ENCODE data around the gene PRKAG2. TPM values are rescaled to one million over a fixed set of nuclear protein-coding genes. Genes with fewer than 3 reads are reported as not detected.
"Not testable (repeated sequence)": the region's sequence is repeated elsewhere in the genome, so short reads cannot be mapped to it uniquely, and the experiment has no call there.

The PRKAG2 gene
- polyA plus RNA-seq, 4 donors, result 6.1 to 38.1 (median 33.6) TPM

DNA sequence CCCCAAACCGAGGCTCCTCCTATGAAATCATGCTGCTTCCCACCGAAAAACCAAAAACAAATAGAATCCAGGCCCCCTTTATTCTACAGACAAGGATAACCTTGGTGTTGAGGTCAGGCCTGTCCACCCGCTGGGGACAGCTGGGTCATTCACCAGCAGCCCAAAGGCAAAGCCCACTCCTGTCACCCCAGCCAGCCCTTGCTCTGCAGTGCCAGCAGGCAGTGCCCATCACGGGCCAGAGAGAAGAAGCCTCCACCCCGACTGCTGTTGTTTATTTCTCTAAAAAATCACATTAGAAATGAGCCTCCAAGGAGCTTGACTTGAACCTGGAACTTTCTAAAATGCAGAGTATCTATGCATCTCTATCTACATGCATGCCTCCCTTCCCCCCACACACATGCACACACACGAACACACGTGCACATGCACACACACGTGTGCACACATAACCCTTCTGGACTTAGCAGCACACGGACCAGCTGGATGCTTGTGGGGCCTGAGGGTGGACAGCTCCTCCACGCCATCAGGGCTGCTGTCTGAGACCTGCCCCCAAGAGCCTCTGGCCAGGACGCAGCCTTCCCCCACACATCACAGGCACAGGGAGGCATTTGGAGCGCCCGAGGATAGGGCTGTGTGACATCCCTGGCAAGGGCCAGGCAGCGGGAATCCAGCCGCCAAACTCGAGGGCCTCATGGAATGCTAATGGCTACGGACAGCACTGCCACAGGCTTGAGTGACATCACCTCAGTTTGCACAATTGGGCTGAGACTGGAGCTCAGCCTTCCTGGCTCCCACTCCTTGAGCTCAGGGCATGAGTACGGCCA is 22.8 kb downstream of the PRKAG2 start:
- DNase-seq (ENCODE audit: low read depth in 4 of 4, low spot score in 3 of 4), result no peak

DNA sequence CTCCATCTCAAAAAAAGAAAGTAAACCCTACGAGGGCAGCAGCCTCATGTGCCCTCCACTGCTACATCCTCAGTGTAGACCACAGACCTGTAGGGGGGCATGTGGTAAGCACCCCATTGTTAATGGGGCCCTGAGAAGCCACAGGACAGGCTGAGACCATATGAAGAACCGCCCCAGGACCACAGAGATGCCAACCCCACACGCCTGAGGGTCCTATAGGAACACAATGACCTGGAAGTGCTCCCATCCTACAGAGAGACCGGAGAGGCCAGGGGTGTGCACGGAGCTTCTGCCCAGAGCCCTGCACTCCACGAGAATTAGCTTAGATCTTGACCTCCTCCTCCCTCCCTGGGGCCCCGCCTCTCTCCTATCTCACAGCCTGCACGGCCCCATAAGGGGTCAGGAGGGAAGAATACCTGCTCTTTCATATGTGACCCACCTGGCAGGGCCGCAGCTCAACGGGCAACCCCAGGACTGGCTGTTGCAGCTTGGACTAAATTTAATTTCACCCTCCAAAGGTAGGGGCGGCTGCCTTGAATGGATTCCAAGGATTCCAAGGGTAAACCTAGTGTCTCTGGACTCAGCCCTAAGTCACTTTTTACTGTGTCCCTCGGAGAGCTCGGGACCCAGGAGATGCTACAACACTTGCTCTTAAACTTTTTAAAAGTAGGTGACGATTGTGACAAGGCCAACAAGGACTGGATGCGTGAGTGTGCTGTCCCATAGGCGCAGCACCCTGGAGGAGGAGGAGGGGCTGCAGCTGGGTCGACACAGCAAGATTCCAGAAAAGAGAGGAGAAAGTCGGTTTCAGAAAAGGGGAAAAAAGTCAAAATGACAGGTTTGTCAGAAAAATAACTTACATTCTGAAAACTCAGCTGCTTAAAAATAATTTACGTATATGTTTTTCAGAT is 24.2 kb downstream of the PRKAG2 start:
- no peak for DNase-seq (ENCODE audit: low read depth in 4 of 4, low spot score in 3 of 4)

DNA sequence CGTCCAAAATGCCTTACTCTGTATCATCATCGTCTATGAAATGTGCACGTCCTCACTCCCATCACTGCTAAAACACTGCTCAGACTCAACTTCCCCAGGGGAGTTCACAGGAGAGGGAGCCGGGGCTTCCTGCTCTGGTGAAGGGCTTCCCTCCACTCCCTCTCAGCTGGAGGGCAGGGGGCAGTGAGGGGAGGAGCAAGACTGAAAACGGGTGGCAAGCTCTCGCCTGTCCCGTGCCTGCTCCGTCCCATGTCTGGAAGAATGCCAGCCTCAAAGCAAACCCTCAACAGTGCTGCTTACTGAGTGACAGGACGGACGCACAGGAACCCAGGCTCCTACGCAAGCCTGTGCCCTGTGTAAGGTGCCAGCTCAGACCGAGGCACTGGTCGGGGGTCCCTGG is 25.1 kb downstream of the PRKAG2 start:
- no peak for DNase-seq (ENCODE audit: low read depth in 4 of 4, low spot score in 3 of 4)

DNA sequence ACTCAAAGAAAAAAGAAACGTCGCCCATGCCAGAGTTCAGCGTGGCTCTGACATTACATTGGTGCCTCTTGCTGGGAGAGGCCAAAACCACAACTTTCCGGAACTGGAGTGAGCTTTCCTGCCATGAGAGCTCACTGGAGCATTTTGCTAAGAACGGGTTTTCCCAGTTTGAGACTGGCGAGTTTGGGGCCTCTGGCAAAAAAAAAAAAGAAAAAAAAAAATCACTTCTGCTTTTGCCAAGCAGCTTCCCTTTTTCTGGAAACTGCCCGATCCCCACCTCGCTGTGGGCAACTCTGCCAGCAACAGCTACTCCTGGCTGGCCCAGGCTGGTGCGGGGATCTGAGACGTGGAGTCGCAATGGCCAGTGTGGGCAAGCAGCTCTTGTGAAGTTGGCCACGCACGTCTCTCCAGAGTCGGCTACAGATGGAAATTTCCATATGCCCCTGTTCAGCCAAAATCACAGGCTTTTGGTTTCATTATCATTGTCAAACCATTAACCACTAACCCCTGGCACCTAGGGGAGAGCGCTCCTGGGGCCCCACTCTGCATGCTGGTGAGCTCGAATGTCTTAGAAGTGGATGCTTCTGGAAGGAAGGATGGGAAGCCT is 25.7 kb downstream of the PRKAG2 start:
- peak in 1 of 4 donors; percentile 27 for DNase-seq (ENCODE audit: low read depth in 4 of 4, low spot score in 3 of 4)

DNA sequence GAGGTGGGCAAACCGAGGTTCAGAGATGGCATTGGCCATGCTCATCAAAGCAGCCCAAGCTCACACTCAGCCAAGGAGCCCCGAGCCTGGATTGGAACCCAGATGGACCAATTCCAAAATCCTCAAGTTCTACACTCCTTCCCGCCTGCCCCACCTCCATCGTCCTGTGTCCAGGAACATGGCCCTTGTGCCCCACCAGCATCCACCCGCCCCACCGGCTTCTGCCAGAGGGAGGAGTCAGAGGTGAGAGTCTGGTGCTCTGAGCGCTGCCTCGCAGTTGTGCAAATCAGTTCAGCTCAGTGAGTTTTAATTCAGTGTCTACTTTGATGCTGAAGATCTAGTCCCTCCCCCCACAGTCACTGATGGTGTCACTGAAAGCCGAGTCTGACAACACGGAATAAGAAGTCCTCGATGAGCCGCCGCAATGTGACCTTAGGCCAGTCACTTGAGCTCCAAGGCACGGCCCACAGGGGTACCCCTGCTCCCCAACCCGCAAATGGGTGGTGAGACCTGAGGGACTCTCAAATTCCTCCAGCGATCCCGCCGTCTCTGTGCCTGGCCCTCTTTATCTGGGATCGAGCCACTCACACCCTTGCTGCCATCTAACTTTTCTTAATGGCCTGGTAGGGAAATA is 26.3 kb downstream of the PRKAG2 start:
- DNase-seq (ENCODE audit: low read depth in 4 of 4, low spot score in 3 of 4), result no peak

DNA sequence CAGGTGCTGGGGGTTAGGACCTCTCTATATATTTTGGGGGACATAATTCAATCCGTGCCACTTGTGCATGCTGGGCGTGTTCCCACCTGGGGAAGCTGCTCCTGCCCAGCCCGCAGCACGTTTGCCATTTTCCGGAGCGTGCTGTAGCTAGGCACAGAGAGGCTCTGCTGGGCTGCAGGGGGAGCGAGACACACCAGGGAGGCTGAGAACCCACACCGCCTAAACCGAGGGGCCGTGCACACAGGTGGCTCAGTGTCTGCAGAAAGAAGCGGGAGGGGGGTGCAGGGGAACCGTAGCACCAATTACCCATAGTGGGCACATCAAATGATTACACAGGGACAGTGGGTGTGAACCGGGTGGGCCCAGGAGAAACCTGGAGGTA is 27.0 kb downstream of the PRKAG2 start:
- no peak for DNase-seq (ENCODE audit: low read depth in 4 of 4, low spot score in 3 of 4)

DNA sequence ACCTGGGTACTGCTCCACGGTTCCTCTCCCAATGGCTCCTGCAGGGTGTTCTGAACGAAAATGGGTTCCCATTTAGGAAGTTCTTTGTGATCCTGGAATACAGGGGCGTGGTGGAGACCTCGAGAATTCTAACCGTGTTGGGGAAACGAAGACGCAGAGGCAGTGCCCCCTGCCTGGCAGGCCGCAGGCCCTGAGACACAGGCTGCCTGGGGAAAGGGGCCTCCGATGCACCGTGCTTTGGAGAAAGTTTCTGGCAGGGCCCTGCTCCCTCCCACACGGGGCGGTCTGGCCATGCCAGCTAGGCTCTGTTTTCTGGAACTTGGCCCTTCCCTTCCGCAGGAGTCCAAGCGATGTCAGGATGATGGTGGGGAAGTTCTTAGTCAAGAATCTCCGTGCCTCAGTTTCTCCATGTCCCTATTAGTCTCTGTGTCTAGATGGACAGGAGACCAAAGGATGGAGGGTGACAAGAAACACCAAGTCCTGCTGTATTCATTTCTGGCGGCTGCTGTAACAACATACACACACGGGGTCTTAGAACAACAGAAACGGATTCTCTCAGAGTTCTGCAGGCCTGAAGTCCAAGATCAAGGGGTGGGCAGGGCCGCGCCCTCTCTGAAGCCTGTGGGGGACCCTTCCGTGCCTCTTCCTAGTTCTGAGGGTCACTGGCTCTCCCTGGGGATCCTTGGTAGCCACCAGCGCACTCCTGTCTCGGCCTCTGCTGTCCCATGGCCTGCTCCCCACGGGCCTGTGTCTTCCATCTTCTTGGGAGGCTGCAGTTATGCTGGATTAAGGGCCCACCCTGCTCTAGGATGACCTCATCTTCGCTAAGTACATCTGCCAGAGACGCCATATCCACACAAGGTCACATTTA is 27.7 kb downstream of the PRKAG2 start:
- DNase-seq (ENCODE audit: low read depth in 4 of 4, low spot score in 3 of 4), result no peak

DNA sequence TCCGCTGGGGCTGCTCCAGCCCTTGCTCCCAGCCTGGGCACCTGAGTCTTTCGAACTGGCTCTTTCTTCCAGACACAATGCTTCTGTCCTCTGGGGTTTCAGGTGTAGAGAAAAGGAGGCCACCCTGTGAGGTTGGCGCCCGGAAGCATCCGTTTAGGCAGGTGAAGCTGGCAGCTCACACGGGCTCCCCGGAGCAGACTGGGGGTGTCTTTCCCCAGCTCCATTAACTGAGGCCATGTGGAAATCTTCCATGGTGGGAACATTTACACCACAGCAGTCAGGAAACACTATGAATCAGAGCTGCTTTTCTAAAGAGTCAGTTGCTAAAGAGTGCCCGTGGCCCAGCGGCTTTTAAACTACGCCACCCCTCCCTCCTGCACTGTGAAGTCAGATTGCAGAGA is 29.2 kb downstream of the PRKAG2 start:
- DNase-seq (ENCODE audit: low read depth in 4 of 4, low spot score in 3 of 4), result no peak

DNA sequence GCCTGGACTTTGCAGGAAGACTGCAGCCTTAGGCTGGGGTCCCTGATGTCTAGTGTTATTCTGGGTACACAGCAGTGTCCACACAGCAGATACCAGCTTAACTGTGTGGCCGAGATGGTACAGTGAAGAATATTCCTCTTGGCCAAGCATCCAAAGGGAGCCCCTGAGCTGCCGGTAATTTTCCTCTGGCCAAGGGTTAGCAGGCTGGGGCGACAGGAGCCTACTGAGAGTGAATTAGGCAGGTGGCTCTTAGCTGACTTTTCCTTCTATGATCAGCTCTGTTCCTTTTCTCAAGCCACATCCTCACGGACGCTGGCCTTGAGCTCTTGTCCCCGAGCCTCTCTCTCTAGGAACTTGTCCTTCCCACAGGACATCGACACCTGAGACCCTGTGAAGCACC is 29.8 kb downstream of the PRKAG2 start:
- no peak for DNase-seq (ENCODE audit: low read depth in 4 of 4, low spot score in 3 of 4)

DNA sequence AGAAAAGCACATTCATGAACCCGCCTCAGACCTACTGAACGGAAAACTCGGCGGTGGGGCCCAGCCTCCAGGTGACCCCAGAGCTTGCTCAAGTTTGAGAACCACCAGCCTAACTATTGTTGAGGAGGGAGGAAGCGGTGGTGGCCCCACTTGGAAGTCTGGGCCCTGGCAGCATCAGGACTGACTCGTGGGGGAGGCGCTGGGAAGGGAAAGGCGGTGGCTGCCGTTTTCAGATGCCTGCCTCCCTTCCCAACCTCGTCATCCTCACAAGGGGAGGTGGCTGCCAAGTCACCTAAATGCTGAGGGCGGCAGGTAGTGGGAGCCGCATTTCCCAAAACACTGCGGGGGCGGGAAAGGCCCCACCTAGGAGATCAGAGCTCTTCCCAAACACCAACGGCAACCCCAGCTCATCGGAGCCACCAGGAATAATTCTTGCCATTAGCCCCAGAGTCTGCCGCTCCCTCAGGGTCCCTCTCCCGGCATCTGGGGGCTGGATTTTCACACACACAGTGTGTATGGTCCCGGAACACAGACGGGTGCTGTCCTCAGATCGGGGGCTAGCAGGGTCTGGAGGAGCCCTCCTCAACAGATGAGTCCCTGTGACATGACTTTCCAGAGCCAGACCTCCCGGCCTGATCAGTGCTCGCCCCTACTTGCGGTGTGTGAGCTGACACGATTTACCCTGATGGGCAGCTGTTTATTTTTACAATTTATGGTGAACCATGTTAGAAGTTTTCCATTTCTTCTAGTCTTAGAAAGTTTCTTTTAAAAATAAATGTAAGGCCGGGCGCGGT is 31.3 kb downstream of the PRKAG2 start:
- DNase-seq (ENCODE audit: low read depth in 4 of 4, low spot score in 3 of 4), result no peak

DNA sequence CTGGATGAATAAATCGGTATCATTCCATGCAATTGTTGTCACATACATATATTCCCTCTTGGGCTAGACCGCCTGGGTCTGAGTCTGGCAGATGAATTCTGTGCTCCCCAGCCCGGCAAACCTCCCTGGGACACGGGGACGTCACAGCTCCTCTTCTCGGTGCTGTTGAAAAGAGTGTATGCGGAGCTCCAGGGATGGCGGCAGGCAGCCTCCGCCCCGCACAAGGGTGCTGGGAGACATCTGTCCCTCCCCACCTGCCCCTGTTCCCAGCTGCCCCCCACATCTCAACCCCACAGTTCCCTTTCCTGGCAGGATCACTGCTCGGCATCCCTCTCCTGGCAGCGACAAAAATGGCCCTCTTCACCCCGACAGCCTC is 32.1 kb downstream of the PRKAG2 start:
- no peak for DNase-seq (ENCODE audit: low read depth in 4 of 4, low spot score in 3 of 4)

DNA sequence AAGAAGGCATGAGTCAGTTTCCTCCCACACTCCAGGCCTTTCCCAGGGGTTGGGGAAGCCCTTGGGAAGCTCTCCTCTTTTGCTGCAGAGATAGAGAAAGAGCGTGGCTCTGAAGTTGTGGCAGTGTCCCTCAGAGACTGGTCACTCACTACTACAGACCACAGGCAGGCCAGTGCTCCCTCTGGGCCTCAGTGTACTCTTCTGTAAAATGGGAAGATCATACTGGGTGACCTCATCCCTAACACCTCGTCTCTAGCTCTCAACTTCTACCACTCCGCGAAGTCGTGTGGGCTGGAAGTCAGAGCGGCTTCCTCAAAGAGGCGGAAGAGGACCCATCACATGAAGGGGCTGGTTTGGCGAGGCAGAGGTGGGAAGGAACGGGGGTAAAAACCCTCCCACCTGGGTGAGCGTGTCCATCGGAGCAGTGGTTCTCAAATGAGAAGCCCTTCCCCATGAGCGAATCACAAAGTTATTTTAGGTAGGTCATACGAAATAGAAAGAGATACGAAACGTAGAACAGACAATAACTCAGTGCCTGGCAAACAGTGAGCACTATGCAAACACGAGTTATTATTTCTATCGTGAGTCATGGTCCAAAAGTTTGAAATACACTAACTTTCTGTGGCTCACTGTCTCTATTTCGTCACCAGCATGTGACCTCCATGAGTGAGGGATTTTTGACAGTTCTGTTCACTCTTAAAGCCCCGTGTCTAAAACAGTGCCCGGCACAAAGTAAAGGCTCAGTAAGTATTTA is 32.7 kb downstream of the PRKAG2 start:
- no peak for DNase-seq (ENCODE audit: low read depth in 4 of 4, low spot score in 3 of 4)

DNA sequence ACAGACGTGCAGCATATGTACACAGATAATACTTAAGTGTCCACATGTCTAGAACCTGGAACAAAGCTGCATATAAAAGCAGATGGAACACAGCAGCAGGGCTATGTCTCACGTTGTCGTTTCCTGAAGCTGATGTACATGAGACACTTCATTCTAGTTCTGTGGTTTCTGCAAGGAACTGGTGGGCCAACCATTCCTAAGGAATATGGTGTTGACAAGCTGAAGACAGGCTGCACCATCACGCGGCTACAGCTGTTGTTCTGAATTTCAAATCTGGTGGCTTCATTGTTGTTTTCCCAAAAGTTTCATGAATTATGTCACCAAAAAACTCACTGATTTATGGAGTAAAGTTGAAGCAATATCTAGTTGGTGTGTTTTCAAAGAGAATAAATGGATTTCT is 33.7 kb downstream of the PRKAG2 start:
- DNase-seq (ENCODE audit: low read depth in 4 of 4, low spot score in 3 of 4), result no peak

DNA sequence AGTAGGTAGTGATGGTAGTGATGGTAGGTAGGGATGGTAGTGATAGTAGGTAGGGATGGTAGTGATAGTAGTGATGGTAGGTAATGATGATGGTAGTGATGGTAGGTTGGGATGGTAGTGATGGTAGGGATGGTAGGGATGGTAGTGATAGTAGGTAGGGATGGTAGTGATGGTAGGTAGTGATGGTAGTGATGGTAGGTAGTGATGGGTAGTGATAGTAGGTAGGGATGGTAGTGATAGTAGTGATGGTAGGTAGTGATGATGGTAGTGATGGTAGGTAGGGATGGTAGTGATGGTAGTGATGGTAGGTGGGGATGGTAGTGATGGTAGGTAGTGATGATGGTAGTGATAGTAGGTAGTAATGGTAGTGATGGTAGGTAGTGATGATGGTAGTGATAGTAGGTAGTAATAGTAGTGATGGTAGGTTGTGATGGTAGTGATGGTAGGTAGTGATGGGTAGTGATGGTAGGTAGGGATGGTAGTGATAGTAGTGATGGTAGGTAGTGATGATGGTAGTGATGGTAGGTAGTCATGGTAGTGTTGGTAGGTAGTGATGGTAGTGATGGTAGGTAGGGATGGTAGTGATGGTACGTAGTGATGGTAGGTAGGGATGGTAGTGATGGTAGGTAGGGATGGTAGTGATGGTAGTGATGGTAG is 35.4 kb downstream of the PRKAG2 start:
- DNase-seq (ENCODE audit: low read depth in 4 of 4, low spot score in 3 of 4), result not testable (repeated sequence)

DNA sequence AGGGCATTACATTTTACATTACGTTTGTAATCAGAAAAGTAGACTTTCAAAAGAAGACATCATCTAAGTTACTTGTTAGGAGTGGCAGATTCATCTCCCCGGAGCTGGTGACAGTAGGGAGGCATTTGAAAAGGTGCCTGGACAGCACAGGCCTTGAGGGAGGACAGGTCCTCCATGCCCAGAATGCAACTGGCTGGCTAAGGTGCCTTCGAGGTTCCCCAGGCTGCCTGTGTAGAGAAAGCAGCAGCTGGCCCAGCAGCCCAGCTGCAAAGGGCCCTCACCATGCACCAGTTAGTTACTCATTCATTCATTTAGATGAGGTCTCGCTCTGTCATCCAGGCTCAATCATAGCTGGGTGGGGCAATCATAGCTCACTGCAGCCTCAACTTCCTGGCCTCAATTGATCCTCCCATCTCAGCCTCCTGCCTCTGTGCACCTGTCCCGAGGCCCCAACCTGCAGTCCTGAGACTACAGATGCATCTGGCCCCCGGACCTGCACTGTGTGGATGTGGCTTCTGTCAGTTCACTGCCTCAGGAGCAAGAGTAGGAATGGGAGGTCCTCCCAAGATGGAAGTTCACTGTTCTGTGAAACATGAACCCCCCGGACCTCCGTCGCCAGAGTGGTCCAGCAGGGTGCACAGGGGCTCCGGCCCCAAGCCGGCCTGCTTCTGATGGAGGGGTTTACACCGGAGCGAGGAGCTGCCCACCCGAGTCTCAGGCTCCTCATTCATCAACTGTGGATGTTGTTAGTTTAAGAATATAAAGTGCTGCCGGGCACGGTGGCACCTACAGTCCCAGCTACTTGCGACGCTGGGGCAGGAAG is 36.6 kb downstream of the PRKAG2 start:
- no peak for DNase-seq (ENCODE audit: low read depth in 4 of 4, low spot score in 3 of 4)

DNA sequence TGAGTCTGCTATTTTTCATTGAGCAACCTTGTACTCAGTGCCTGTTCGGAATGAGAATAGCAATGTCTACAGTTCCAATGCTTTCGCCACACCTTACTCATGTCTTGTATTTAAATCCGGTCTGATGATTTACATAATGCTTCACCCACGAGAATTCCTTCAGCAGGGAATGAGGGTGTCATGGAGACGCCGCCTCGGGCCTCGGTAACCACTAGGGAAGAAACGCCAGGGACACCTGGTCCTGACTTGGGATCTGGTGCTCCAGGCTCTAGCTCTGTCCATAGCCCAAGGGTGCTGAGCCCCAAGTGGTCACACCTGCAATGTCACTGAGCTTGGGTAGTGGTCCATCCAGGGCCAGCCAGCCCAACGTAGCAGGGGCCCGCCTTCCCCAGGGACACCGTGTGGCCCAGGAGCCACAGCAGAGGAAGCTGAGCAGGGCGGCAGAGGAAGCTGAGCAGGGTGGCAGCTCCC is 37.4 kb downstream of the PRKAG2 start:
- DNase-seq (ENCODE audit: low read depth in 4 of 4, low spot score in 3 of 4), result no peak

DNA sequence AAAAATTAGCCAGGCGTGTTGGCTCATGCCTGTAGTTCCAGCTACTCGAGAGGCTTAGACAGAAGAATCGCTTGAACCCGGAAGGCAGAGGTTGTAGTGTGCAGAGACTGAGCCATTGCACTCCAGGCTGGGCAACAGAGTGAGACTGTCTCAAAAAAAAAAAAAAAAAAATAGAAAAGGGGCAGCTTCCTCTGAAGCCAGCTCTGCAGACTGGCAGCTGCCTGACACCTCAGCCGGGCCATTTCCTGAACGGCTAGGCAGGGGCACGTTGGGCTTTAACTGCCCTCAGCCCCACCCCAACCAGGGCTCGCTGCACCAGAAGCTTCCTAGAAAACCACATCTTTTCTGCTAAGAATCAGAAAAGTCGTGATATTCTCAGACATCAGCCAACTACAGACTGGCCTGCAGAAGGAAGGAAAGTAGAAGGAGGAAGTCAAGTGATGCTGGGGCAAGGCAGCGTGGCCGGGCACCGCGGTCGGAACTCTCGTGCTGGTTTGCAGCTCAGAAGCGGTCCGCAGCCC is 38.0 kb downstream of the PRKAG2 start:
- DNase-seq (ENCODE audit: low read depth in 4 of 4, low spot score in 3 of 4), result no peak

Measured in left renal pelvis (tissue), 4 donors.